NCI-H226 (cell line): Measurements from ENCODE around the gene SH3GL1.

Source experiments
- DNase-seq: peaks from one replicate; pipeline ENCODE4 v3.0.0-alpha.2; 2015

Gene SH3GL1

DNA sequence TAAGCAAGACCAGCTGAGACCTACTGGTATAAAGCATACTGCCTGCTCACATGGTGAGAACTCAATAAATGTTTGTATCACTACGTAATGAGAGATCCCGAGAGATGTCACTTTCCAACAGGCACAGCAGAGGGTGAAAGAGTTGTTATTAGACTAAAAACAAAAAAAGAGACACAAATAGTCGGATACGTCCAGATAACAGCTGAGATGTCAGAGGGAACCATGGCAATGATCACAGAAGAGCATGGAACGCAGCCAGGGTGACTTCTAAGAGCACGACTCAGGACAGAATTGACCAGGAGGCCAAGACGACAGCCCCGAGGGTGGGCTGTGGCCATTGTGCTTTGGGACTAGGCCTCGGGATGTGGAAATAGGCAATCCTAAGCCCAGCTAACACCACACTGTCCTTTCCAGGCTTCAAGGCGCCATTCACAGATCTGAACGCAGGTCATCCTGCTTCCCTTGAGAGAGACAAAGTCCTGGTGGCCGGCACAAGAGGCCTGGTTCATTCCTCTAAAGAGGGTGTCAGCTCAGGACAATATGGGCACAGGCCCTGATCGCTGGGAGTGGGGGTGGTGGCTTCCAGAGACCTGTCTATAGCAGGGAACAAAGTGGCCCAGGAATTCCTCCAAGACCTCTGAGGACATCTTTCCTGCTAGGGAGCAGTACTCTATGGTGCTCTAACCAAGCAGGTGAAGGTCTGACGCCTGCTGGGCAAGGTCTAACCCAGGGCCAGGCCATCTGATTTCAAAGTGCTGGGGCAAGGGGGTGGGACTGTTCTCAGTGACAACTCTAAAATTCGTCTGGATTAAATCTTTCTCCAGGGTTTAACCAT is 3.2 kb downstream of the SH3GL1 start:
- no peak for DNase-seq

DNA sequence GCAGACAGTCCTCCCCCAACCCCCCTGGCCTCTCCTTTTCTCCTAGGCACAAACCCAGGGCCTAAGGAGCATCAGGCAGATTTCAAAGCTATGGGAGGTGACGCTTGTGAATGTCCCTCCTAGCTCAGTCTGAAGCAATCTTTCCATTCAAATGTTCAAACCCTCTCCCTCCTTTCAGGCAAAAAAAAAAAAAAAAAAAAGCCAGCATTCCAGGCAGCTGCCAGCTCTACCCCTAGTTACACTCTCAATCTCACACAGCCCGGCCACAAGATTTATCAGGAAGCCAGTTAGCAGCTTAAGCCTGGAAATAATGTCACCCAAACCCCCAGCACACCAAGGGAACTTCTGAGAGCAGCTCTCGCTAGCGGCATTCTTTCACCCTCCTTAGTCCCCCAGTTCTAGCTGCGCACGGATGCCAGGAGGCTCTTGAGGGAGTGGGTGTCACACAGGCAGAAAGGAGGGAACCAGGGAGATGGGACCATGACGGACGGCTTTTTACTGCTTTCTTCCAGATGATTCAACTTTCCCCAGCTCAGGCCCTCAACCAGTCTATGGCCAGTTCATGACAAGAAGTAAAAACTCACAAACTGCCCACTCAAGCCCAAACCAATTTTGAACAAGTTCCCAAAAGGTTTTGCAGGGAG is 6.3 kb downstream of the SH3GL1 start:
- DNase-seq = no peak

DNA sequence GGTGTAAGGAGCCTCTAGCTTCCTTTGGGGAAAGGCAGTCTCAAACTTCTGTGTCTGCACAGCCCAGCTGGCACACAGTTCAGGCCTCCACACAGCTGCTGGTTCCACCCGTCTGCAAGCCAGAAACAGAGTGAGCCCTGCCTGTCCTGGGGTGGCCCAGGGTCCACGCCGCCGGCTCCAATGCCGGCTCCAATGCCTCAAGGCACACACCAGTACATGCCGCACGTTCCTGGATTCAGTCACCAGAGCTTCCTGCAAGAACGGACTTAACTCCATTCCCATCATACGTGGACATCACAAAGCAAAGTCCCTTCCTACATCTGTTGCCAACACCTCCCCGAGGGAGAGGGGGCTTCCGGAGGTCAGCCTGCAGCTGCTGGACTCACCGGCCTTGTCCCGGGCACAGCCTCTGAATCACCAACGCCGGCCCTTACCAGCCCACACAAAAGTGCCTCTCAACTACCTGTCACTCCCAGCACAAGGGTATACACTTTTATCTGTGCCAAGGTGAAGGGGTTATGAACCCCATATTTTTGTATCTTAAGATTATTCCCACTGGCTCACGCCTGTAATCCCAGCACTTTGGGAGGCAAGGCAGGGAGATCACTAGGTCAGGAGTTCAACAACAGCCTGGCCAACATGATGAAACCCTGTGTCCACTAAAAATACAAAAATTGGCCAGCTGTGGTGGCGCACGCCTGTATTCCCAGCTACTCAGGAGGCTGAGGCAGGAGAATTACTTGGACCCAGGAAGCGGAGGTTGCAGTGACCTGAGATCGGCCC is 8.5 kb downstream of the SH3GL1 start:
- DNase-seq = no peak

DNA sequence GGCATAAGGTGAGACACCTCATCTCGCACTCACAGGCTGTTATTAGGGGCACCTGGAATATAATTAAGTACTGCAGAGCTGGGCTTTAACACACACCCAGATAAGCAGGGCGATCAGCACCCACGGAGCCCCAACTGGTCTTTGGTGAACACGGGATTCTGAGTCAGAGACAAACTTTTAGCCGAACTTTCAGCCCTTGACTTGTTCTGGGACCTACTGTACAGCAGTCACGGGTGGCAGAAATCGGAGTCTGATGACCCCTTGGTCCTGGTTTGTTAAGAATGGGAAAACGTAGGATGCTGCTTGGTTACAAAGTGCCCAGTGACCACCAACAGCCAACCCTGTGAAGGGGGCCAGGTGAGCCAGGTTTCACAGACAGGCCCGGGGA is 9.0 kb downstream of the SH3GL1 start:
- DNase-seq = no peak

DNA sequence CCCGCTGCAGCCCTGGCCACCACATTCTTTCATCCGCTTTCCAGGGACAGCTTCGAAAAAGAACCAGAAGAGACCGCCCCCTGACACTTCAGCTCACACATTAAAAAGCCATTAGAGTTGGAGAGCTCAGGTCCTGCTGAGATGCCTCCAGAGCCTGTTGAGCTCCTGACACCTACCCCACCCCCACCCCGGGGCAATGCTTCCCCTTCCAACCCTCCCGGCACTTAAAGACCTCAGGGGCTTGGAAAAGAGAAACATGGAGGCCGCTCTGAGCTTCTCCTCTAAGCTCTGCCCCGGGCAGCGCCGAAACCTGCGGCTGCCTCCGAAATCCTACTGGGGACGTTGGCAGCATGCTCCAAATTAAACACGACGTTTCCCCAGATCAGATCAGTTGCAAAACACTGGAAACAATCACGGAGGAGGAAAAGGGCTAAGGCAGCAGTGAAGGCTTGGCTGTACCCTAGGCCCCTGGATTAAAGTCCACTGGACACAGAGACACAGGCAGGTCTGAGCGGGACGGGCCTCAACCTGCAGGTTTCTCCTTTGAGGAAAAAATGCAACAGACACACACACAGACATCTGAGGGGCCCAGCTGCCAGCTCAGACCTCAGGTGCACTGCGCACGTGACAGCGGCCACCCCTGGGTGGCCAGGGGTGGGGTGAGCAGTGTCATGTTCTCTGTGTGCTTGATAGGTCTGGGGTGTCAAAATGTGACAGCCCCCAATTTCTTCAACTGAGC is 9.6 kb downstream of the SH3GL1 start:
- no peak for DNase-seq

DNA sequence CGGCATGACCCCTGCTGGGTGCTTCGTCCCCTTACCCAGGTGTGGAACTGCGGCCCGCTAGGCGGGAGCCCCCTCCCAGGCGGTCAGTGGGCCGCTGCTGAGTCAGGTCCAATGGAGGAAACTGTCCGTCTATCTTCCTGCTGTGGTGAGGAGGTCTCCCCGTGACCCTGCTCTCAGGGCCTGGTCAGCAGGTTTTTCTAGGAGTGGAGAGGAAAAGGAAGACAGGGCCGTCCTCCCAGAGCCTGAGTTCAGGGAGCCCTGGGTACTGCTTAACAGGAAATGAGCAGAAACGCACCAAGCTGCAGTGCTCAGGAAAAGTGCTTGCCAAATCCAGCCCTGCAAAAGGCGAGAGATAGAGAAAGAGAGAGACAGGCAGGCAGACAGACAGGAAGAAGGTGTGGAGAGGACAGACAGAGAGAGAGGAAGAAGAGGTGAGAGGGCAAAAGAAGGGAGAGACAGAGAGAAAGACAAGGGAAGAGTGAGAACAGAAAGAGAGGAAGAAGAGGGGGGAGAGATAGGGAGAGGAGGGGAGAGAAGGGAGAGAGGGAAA is 10.3 kb downstream of the SH3GL1 start:
- peak; percentile 22 for DNase-seq

DNA sequence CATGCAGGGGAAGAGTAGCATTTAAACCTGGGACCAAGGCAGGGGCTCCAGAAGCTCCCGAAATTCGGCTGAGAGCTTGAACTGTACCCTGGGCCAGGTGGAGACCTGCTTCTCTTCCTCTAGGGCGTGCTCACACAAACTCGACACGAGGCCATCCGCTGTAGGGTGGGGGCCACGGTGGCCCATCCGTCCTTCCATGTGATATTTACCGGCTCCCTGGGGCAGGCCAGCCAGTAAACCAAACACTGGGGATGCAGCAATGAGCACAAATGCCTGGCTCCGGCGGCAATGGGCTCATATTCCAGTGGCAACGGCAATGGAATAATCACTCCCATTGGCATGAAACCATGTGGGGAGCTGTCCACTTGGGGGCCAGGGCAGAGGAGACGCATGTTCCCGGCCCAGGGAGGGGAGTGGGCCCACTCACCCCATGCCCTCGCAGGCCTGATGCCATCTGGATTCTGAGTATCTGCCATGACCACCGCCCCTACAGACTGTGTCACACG is 10.8 kb downstream of the SH3GL1 start:
- DNase-seq = no peak

DNA sequence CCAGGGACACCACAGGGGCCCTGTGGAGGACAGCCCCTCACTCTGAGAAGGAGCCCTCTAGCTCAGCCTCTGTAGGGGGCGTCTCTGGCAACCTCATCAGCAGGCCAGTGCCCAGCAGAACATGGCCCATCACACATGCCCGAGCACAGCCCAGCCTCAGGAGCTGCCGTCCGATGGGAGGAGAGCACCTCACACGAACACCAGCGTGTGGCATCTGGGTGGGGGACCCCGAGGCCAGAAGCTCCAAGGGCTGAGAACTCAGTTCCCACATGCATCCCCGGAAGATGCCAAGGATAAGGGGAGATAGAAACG is 11.3 kb downstream of the SH3GL1 start:
- no peak for DNase-seq

DNA sequence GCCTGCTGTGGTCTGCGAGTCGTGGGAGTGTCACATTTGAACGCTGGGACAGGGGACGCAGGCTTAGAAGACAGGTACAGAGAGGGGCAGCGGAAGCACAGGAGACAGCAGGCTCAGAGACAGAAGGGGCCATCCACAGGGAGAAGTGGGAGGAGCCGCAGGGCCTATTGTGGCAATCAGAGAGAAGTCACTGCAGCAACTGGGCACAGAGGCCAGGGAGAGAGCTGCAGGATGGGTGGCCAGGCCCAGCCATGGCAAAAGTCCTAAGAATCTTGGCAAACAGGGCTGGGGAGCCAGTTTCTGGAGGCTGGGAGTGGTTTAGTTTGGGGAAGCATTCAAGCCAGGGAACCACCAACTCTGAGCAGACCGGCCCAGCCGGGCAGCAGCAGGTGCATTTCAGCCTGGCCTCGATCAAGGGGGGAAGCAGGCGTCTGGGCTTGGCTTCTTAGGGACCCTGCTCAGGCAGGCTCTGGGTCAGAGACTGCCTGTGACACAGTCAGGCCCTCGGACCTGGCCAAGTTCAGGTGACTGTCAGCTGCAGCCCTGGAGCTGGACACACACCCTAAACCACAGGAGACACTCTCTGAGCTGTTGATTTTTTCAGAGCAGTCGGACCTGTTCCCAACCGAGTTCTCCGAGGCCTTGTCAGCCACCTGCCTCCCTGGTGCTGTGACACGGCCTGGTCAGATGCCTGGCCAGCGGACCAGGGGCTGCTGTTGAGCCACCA is 11.8 kb downstream of the SH3GL1 start:
- DNase-seq = no peak

DNA sequence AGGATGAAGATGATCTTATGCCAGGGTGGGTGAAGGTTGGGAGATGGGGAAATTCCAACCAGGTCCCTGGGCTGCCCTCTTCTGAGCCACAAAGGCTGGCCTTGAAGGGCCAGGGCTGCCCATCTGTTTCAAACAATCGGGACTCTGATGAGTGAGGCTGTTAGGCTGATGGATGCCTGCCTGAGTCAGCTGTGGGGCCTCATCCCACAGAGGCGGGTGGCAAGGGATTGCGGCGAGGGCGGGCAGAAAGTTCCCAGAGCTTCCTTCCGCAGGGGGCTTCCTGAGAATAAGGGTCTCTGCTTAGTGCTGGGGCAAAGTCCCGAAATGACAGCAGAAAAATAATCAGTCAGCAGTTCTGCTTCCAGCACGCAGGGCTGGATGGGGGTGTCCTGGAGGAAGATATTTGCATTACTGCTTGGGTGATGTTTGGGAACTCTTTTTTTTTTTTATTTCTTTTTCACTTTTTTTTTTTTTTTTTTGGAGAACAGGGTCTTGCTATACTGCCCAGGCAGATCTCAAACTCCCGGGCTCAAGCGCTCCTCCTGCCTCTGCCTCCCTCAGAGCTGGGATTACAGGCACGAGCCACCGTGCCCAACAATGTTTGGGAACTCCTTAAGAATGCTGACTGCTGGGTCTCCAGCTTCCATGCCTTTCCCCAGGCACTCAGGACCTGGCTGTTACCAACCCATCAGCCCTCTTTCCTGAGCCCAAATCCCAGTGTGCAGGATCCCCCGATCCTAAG is 14.1 kb downstream of the SH3GL1 start:
- DNase-seq = no peak

DNA sequence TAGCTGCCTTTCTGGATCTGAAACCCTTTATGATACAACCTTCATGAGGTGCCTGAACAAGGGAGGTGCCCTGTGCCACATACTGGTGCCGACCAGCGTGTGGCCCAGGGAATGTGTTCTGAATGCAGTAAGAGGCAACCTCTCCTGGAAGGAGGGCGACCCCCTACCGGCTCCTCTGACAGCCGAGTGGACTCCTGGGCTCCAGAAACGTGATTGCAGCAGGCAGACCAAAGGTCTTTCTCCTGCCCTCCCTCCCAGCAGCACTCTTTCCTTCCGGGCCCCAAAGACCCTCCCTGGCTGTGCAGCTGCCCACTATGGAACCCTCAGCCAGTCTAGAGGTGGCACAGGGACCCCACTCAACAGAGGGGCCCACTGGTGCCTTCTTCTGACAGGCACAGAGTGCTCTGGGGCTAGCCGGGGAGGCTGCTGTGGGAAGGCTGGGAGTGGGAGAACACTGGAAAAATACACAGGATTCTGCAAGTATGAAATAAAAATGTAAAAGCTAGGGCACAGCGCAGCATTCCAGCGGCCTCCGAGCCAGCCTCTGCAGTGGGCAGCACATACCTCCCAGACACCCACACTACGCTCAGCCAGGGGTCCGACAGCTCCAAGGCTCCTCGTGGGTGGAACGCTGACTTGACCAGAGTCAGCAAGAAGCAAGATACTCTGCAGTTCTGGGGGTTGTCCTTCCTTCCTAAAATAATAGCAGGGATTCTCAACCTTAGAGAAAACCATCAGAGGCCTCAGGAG is 14.9 kb downstream of the SH3GL1 start:
- no peak for DNase-seq

DNA sequence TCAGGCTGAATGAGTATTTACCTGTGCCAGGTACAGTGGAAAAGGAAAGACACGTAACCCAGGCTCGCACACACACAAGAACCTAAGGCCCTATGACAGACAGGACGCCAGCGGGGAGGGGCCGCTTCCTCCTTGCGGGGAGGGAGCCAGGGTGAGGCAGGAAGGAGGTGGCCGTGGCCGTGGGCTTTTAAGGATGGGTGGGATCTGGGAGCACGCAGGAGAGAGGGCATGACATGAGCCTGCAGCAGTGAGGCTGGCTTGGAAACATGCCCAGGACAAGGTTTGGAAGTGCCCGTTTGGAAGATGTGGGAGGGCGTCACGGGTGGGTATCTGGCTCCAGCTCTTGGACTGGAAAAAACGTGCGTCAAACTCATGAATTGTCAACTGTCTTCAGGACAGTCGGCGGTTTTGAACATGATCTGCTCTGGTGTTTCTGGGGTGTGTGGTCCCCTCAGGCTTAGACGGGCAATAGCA is 20.1 kb downstream of the SH3GL1 start:
- DNase-seq = no peak

DNA sequence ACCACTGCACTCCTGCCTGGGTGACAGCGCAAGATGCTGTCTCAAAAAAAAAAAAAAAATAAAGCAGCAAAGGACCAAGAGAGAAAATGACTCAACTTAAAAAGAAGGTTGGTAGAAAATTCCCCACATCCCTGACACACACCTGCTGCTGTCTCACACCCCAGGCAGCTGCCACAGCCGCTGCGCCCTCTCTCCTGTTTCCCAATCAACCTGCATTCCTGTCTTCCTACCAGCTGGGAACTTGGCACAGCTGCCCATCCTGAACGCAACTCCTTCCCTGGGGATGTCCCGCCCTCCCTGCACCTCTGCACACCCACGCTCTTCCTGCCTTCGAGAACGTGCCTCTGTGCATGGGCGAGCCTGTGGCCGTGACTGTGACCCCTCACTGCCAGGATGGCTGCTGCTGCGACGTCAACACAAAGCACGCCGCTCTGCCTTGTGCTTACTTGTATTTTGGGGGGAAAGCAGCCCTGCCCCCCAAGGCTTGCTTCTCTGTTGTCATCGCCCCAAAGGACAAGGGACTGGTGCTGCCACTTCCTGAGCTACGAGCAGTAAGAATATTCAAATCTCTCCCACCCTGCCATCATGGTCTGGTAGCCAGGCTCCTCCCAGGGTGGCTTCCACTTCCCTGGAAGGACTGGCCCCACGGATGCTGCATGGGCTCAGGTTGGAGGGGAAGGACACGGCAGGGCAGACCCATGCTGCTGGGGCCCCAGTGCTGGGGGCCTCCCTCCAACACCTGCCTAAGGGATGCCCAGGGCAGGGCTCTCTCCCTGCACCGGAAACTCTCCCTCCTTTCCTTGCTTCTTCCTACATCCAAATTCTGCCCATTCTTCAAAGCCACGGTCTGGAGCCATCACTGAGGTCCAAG is 20.7 kb downstream of the SH3GL1 start:
- DNase-seq = peak; percentile 96

DNA sequence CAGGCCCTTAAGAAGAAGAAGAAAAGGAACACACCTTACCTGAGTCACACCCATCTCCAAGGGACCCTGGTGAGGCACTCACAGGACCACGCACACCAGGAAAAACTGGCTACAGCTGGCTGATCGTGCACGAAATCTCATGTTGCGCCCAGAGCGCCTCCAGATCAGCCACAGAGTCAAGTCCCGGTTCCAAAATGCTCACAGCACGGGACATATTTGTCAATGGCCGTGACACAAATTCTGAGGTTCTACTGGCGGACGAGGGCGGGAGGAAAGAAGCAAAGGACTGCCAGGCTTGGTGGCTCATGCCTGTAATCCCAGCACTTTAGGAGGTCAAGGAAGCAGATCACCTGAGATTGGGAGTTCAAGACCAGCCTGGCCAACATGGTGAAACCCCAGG is 21.5 kb downstream of the SH3GL1 start:
- DNase-seq = no peak

DNA sequence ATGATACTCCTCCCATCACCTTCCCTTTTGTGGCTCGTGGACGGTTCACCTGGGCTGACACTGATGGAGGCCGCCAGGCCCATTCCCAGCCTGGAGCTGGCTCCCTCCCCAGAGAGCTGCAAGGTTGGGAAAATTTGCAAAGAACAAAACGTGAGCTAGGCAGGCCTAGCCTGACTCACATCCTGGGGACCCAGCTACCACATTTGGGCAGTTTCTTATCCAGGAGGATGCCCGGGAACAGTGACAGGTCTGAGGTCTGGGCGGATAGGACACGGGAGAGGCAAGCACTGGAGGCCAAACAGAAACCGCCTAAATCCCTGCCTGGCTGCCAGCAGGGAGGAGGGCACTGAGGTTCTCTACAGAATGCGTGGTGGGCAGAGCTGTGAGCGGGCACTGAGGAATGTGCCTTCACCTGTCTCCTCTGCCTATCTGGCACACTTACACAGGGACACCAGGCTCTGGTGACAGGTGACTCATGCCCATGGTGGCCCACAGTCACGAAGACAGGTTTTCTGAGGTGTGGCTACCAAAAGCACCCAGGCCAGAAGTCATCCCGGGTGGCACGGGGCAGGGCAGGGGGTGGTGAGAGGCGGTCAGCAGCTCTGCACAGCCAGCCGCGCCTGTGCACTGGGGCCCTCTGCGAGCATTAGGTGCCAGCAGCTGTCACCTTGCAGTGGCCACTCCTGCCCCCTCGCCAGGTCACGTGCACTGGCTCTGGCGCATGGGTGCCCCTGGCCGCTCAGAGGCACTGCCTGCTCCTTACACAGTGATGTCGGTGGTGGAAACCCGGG is 23.2 kb downstream of the SH3GL1 start:
- DNase-seq = no peak

DNA sequence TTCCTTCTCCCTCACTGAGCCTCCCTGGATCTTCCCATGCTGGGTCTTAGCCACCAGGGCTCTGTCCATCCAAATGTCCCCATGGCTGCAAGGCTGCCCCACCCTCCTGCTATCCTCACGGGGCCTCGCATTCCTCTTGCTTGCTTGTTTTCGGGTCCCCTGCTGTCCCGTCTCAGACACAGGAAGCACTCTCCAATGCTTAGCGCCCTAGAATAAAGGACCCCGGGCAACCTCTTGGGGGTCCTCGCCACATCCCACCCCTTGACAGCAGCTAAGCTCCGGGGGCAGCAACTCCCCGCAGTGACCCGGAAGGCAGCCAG is 23.7 kb downstream of the SH3GL1 start:
- no peak for DNase-seq

DNA sequence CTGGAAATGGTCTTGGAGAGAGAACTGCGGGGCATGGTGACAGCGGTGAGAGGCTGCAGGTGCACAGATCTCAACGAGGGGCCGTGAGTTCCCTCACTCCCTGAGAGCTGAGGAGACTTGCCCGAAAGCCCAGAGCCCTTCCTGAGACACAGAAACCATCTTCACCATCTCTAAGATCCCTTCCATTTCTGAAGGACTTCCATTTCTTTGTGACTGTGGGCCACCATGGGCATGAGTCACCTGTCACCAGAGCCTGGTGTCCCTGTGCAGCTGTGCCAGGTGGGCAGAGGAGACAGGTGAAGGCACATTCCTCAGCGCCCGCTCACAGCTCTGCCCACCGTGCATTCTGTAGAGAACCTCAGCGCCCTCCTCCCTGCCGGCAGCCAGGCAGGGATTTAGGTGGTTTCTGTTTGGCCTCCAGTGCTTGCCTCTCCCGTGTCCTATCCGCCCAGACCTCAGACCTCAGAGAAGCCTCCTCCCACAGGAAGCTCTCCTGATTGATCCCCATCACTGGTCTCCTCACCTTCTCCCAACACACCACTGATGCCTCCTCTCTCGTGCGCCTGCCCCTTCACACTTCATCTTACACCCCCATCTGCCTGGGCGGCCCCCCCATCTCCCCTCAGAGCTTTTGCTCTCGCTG is 24.2 kb downstream of the SH3GL1 start:
- DNase-seq = no peak
